ENCODE data around the gene KLHL15.
A peak's percentile ranks its signal among the peaks of the same experiment; 100 is the strongest.
"Not testable (repeated sequence)": the region's sequence is repeated elsewhere in the genome, so short reads cannot be mapped to it uniquely, and the experiment has no call there.

Gene KLHL15

GRCh38 chrX:24027086-24027485 lies at the start of gene KLHL15:
KLHL15 (minus strand) TSS chrX:24027186; CDS start chrX:24006693, 20,493 bp downstream.
- Mint-ChIP-seq H3K27ac (peak within 1 kb of the TSS; percentile 90), H3K27me3 (no peaks in the 10 kb centered on the region)

GRCh38 chrX:24069877-24070276 lies 42.9 kb upstream of the KLHL15 start:
- H3K4me1 Mint-ChIP-seq, result no peaks in the 10 kb centered on the region
- peaks cover 10% of the 10 kb centered on the region for H3K36me3 Mint-ChIP-seq
- no peaks in the 10 kb centered on the region for H3K27me3 Mint-ChIP-seq
- H3K27ac Mint-ChIP-seq, result no peak overlapping the region
- ATAC-seq (ENCODE audit: low read depth), result no peak
- no peak overlapping the region for H3K4me3 Mint-ChIP-seq
- H3K9me3 Mint-ChIP-seq, result no peaks in the 10 kb centered on the region
- DNase-seq (ENCODE audit: low spot score in 2 of 2), result no peak

More at GRCh38 chrX:24027086-24027485, at the start of gene KLHL15:
- no peaks in the 10 kb centered on the region for H3K36me3 Mint-ChIP-seq
- H3K9me3 Mint-ChIP-seq, result no peaks in the 10 kb centered on the region
- H3K4me1 Mint-ChIP-seq, result peaks cover 5% of the 10 kb centered on the region
- DNase-seq (ENCODE audit: low spot score in 2 of 2) (no peak), ATAC-seq (ENCODE audit: low read depth) (no peak)
- peak within 1 kb of the TSS; percentile 81 for H3K4me3 Mint-ChIP-seq

- Mint-ChIP-seq H3K27ac (no peak overlapping the region), H3K4me3 (no peak overlapping the region), H3K9me3 (no peaks in the 10 kb centered on the region), H3K4me1 (no peaks in the 10 kb centered on the region), H3K27me3 (no peaks in the 10 kb centered on the region), H3K36me3 (peaks cover 12% of the 10 kb centered on the region)
- ATAC-seq (ENCODE audit: low read depth) (no peak), DNase-seq (ENCODE audit: low spot score in 2 of 2) (no peak)
Observed at GRCh38 chrX:24063488-24063887, 36.5 kb upstream of the KLHL15 start.

GRCh38 chrX:24055043-24055356 lies 28.0 kb upstream of the KLHL15 start:
- ATAC-seq (ENCODE audit: low read depth) (peak; percentile 7), DNase-seq (ENCODE audit: low spot score in 2 of 2) (no peak)
- no peaks in the 10 kb centered on the region for H3K9me3 Mint-ChIP-seq
- H3K4me1 Mint-ChIP-seq, result peaks cover 3% of the 10 kb centered on the region
- H3K27me3 Mint-ChIP-seq, result no peaks in the 10 kb centered on the region
- H3K36me3 Mint-ChIP-seq, result peaks cover 2% of the 10 kb centered on the region
- H3K27ac Mint-ChIP-seq, result peak overlapping the region; percentile 98
- peak overlapping the region; percentile 98 for H3K4me3 Mint-ChIP-seq

- H3K36me3 Mint-ChIP-seq, result peaks cover 2% of the 10 kb centered on the region
- H3K4me1 Mint-ChIP-seq, result peaks cover 3% of the 10 kb centered on the region
- H3K27ac Mint-ChIP-seq, result peak within 1 kb of the TSS; percentile 98
- H3K27me3 Mint-ChIP-seq, result no peaks in the 10 kb centered on the region
- ATAC-seq (ENCODE audit: low read depth) (peak; percentile 76), DNase-seq (ENCODE audit: low spot score in 2 of 2) (peak; percentile 84 to 95)
- H3K4me3 Mint-ChIP-seq, result peak within 1 kb of the TSS; percentile 98
- H3K9me3 Mint-ChIP-seq, result no peaks in the 10 kb centered on the region
Observed at GRCh38 chrX:24054182-24055042, 27.4 kb upstream of the KLHL15 start, which contains the start of gene EIF2S3. EIF2S3 (plus strand) TSS chrX:24054956; CDS start chrX:24054969, 13 bp downstream.

GRCh38 chrX:24050522-24051318 lies 23.7 kb upstream of the KLHL15 start:
- DNase-seq (ENCODE audit: low spot score in 2 of 2); H3K4me3 Mint-ChIP-seq: not testable (repeated sequence)

GRCh38 chrX:24049643-24050042 lies 22.7 kb upstream of the KLHL15 start:
- not testable (repeated sequence) for H3K4me3 Mint-ChIP-seq; H3K36me3 Mint-ChIP-seq; DNase-seq (ENCODE audit: low spot score in 2 of 2); H3K4me1 Mint-ChIP-seq; H3K27me3 Mint-ChIP-seq; ATAC-seq (ENCODE audit: low read depth); H3K9me3 Mint-ChIP-seq; H3K27ac Mint-ChIP-seq

More at GRCh38 chrX:24050522-24051318, 23.7 kb upstream of the KLHL15 start:
- H3K4me1 Mint-ChIP-seq; H3K27ac Mint-ChIP-seq; H3K27me3 Mint-ChIP-seq; H3K9me3 Mint-ChIP-seq; ATAC-seq (ENCODE audit: low read depth); H3K36me3 Mint-ChIP-seq: not testable (repeated sequence)

- not testable (repeated sequence) for ATAC-seq (ENCODE audit: low read depth); H3K27ac Mint-ChIP-seq; H3K4me3 Mint-ChIP-seq; DNase-seq (ENCODE audit: low spot score in 2 of 2); H3K27me3 Mint-ChIP-seq; H3K4me1 Mint-ChIP-seq; H3K36me3 Mint-ChIP-seq; H3K9me3 Mint-ChIP-seq
Observed at GRCh38 chrX:24046060-24046459, 19.1 kb upstream of the KLHL15 start.

GRCh38 chrX:24037729-24038128 lies 10.7 kb upstream of the KLHL15 start:
- H3K27ac Mint-ChIP-seq, result no peak overlapping the region
- no peaks in the 10 kb centered on the region for H3K27me3 Mint-ChIP-seq
- DNase-seq (ENCODE audit: low spot score in 2 of 2) (no peak), ATAC-seq (ENCODE audit: low read depth) (no peak)
- no peak overlapping the region for H3K4me3 Mint-ChIP-seq
- no peaks in the 10 kb centered on the region for H3K4me1 Mint-ChIP-seq
- no peaks in the 10 kb centered on the region for H3K36me3 Mint-ChIP-seq
- H3K9me3 Mint-ChIP-seq, result no peaks in the 10 kb centered on the region

- H3K4me3 Mint-ChIP-seq, result no peak overlapping the region
- H3K36me3 Mint-ChIP-seq, result no peaks in the 10 kb centered on the region
- H3K27me3 Mint-ChIP-seq, result no peaks in the 10 kb centered on the region
- H3K27ac Mint-ChIP-seq, result no peak overlapping the region
- no peak for ATAC-seq (ENCODE audit: low read depth)
- H3K9me3 Mint-ChIP-seq, result no peaks in the 10 kb centered on the region
- H3K4me1 Mint-ChIP-seq, result no peaks in the 10 kb centered on the region
- DNase-seq (ENCODE audit: low spot score in 2 of 2), result no peak
Observed at GRCh38 chrX:24034485-24034884, 7.5 kb upstream of the KLHL15 start.

GRCh38 chrX:24030597-24030996 lies 3.6 kb upstream of the KLHL15 start:
- ATAC-seq (ENCODE audit: low read depth) (no peak), DNase-seq (ENCODE audit: low spot score in 2 of 2) (no peak)
- Mint-ChIP-seq H3K9me3 (no peaks in the 10 kb centered on the region), H3K4me3 (no peak overlapping the region), H3K36me3 (no peaks in the 10 kb centered on the region), H3K27me3 (no peaks in the 10 kb centered on the region), H3K27ac (no peak overlapping the region), H3K4me1 (no peaks in the 10 kb centered on the region)

GRCh38 chrX:24027985-24028384 lies 999 bp upstream of the KLHL15 start:
- H3K4me1 Mint-ChIP-seq, result peaks cover 5% of the 10 kb centered on the region
- H3K36me3 Mint-ChIP-seq, result no peaks in the 10 kb centered on the region
- DNase-seq (ENCODE audit: low spot score in 2 of 2), result no peak
- no peak overlapping the region for H3K4me3 Mint-ChIP-seq
- no peak overlapping the region for H3K27ac Mint-ChIP-seq
- ATAC-seq (ENCODE audit: low read depth), result no peak
- no peaks in the 10 kb centered on the region for H3K27me3 Mint-ChIP-seq
- no peaks in the 10 kb centered on the region for H3K9me3 Mint-ChIP-seq

- ATAC-seq (ENCODE audit: low read depth), result no peak
- no peak for DNase-seq (ENCODE audit: low spot score in 2 of 2)
- Mint-ChIP-seq H3K27ac (peak overlapping the region; percentile 90), H3K9me3 (no peaks in the 10 kb centered on the region), H3K4me1 (peaks cover 5% of the 10 kb centered on the region), H3K36me3 (no peaks in the 10 kb centered on the region), H3K27me3 (no peaks in the 10 kb centered on the region), H3K4me3 (peak overlapping the region; percentile 81)
Observed at GRCh38 chrX:24026432-24026831, 554 bp downstream of the KLHL15 start.

GRCh38 chrX:24025741-24026403 lies 1.1 kb downstream of the KLHL15 start:
- Mint-ChIP-seq H3K27me3 (no peaks in the 10 kb centered on the region), H3K9me3 (no peaks in the 10 kb centered on the region), H3K27ac (peak overlapping the region; percentile 90), H3K4me1 (peaks cover 9% of the 10 kb centered on the region), H3K4me3 (peak overlapping the region; percentile 81), H3K36me3 (no peaks in the 10 kb centered on the region)
- peak; percentile 22 for ATAC-seq (ENCODE audit: low read depth)
- DNase-seq (ENCODE audit: low spot score in 2 of 2), result no peak

Measured in memory B cell (primary cell).